ENCODE measurements around the gene PAPSS1. TPM values are rescaled to one million over a fixed set of nuclear protein-coding genes. Genes with fewer than 3 reads are reported as not detected.
A peak's percentile ranks its signal among the peaks of the same experiment; 100 is the strongest.

PAPSS1 gene
- total and polyA plus RNA-seq, 2 experiments from 2014 or later: 69.6 to 69.9 TPM

- 0 out of 2 replicates have a peak, but pooled peaks cover 8% of the 10 kb centered on the region for H3K36me3 ChIP-seq (ENCODE audit: low read depth)
- no peak for TF ChIP-seq EZH2phosphoT487 (IDR thresholded peaks at IDR 0.05; ENCODE audit: insufficient read depth, low read depth)
- no peak for TF ChIP-seq EZH2 (IDR thresholded peaks at IDR 0.05; ENCODE audit: insufficient read depth, poor library complexity, severe bottlenecking)
- peaks cover 23% of the 10 kb centered on the region for H3F3A ChIP-seq (ENCODE audit: insufficient read depth)
- WGBS, 2 experiments (ENCODE audit: low coverage in 1 of 2, low lambda C conversion rate in 2 of 2, missing lambda C conversion rate in 2 of 2): 77 to 83% methylated on average over 3 of the region's 3 CpGs
- H3K9me3 ChIP-seq (ENCODE audit: low read depth): no peaks in the 10 kb centered on the region
- no peak overlapping the region for H3K4me2 ChIP-seq (ENCODE audit: unreplicated experiment)
- DNase-seq: no peak
- H3K79me2 ChIP-seq (ENCODE audit: insufficient read depth): peaks cover 60% of the 10 kb centered on the region
- H3K4me1 ChIP-seq (ENCODE audit: insufficient read depth): peaks cover 13% of the 10 kb centered on the region
- no peak overlapping the region for H2AFZ ChIP-seq
- peaks cover 8% of the 10 kb centered on the region; the same call in 1 of the 2 replicates for H4K20me1 ChIP-seq (ENCODE audit: insufficient read depth)
- H3K27me3 ChIP-seq (replicated peaks; ENCODE audit: insufficient read depth): no peaks in the 10 kb centered on the region
- in situ Hi-C loops (cut with MboI): no loop called here
- H3K27ac ChIP-seq: no peak overlapping the region
- H3K9ac ChIP-seq: no peak overlapping the region
- H3K4me3 ChIP-seq: no peak overlapping the region
- no peaks in the 10 kb centered on the region for H3K9me2 ChIP-seq (ENCODE audit: insufficient read depth)
These were observed 27.8 kb downstream of the PAPSS1 start for GRCh38 chr4:107692202-107692601.

- no peak overlapping the region for H2AFZ ChIP-seq
- H3K36me3 ChIP-seq (ENCODE audit: low read depth): 0 out of 2 replicates have a peak, but pooled peaks cover 8% of the 10 kb centered on the region
- H3K79me2 ChIP-seq (ENCODE audit: insufficient read depth): peaks cover 56% of the 10 kb centered on the region
- H3K9me2 ChIP-seq (ENCODE audit: insufficient read depth): no peaks in the 10 kb centered on the region
- H3K4me1 ChIP-seq (ENCODE audit: insufficient read depth): peaks cover 13% of the 10 kb centered on the region
- peaks cover 23% of the 10 kb centered on the region for H3F3A ChIP-seq (ENCODE audit: insufficient read depth)
- in situ Hi-C loops (cut with MboI): no loop called here
- no peak overlapping the region for H3K27ac ChIP-seq
- H3K27me3 ChIP-seq (replicated peaks; ENCODE audit: insufficient read depth): no peaks in the 10 kb centered on the region
- DNase-seq: no peak
- peaks cover 8% of the 10 kb centered on the region; the same call in 1 of the 2 replicates for H4K20me1 ChIP-seq (ENCODE audit: insufficient read depth)
- WGBS, 2 experiments (ENCODE audit: low coverage in 1 of 2, low lambda C conversion rate in 2 of 2, missing lambda C conversion rate in 2 of 2): 95 to 97% methylated on average over 4 of the region's 4 CpGs
- no peak overlapping the region for H3K4me2 ChIP-seq (ENCODE audit: unreplicated experiment)
- H3K4me3 ChIP-seq: no peak overlapping the region
- H3K9me3 ChIP-seq (ENCODE audit: low read depth): no peaks in the 10 kb centered on the region
- no peak for TF ChIP-seq EZH2 (IDR thresholded peaks at IDR 0.05; ENCODE audit: insufficient read depth, poor library complexity, severe bottlenecking)
- TF ChIP-seq EZH2phosphoT487 (IDR thresholded peaks at IDR 0.05; ENCODE audit: insufficient read depth, low read depth): no peak
- H3K9ac ChIP-seq: no peak overlapping the region
These were observed 28.7 kb downstream of the PAPSS1 start for GRCh38 chr4:107691378-107691777.

- peaks cover 23% of the 10 kb centered on the region for H3F3A ChIP-seq (ENCODE audit: insufficient read depth)
These were observed 30.0 kb downstream of the PAPSS1 start for GRCh38 chr4:107689912-107690587.

DNA sequence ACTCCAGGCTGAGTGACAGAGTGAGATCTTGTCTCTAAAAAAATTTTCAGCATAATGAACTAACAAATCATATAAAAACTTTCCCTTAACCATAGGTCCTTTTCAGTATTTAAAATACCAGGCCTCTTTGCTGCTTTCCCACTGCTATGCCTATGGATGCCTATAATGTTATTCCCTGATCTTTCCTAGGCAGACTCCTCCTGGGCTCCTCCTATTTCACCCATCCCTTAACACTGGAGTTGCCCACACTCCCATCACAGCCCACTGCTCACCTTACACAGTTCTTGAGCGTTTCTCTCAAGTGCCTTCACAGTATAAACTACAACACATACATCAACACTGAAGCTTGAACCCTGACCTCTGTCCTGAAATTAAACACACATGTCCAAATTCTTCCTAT, 31.6 kb downstream of the PAPSS1 start:
- 0 out of 2 replicates have a peak, but pooled peaks cover 8% of the 10 kb centered on the region for H3K36me3 ChIP-seq (ENCODE audit: low read depth)
- in situ Hi-C loops (cut with MboI): no loop called here
- peaks cover 13% of the 10 kb centered on the region for H3K4me1 ChIP-seq (ENCODE audit: insufficient read depth)
- H3K27me3 ChIP-seq (replicated peaks; ENCODE audit: insufficient read depth): no peaks in the 10 kb centered on the region
- H3K4me3 ChIP-seq: no peak overlapping the region
- no peaks in the 10 kb centered on the region for H3K9me2 ChIP-seq (ENCODE audit: insufficient read depth)
- H3K9ac ChIP-seq: no peak overlapping the region
- H2AFZ ChIP-seq: no peak overlapping the region
- H3K4me2 ChIP-seq (ENCODE audit: unreplicated experiment): no peak overlapping the region
- no peak for DNase-seq
- TF ChIP-seq EZH2phosphoT487 (IDR thresholded peaks at IDR 0.05; ENCODE audit: insufficient read depth, low read depth): no peak
- no peak for TF ChIP-seq EZH2 (IDR thresholded peaks at IDR 0.05; ENCODE audit: insufficient read depth, poor library complexity, severe bottlenecking)
- H3K9me3 ChIP-seq (ENCODE audit: low read depth): no peaks in the 10 kb centered on the region
- peaks cover 8% of the 10 kb centered on the region; the same call in 1 of the 2 replicates for H4K20me1 ChIP-seq (ENCODE audit: insufficient read depth)
- no peak overlapping the region for H3K27ac ChIP-seq
- H3K79me2 ChIP-seq (ENCODE audit: insufficient read depth): peaks cover 41% of the 10 kb centered on the region
- 94 to 100% methylated on average over 1 of the region's 1 CpG for WGBS, 2 experiments (ENCODE audit: low coverage in 1 of 2, low lambda C conversion rate in 2 of 2, missing lambda C conversion rate in 2 of 2)
- peaks cover 23% of the 10 kb centered on the region for H3F3A ChIP-seq (ENCODE audit: insufficient read depth)

More at GRCh38 chr4:107689912-107690587, 30.0 kb downstream of the PAPSS1 start:
- Histone ChIP-seq H3K9me3 (ENCODE audit: low read depth) (no peaks in the 10 kb centered on the region), H3K79me2 (ENCODE audit: insufficient read depth) (peaks cover 46% of the 10 kb centered on the region), H2AFZ (no peak overlapping the region), H3K9me2 (ENCODE audit: insufficient read depth) (no peaks in the 10 kb centered on the region), H4K20me1 (ENCODE audit: insufficient read depth) (peaks cover 8% of the 10 kb centered on the region; the same call in 1 of the 2 replicates), H3K4me3 (no peak overlapping the region), H3K36me3 (ENCODE audit: low read depth) (0 out of 2 replicates have a peak, but pooled peaks cover 8% of the 10 kb centered on the region), H3K9ac (no peak overlapping the region), H3K27ac (peak overlapping the region; percentile 51), H3K27me3 (replicated peaks; ENCODE audit: insufficient read depth) (no peaks in the 10 kb centered on the region), H3K4me2 (ENCODE audit: unreplicated experiment) (peak overlapping the region; percentile 24), H3K4me1 (ENCODE audit: insufficient read depth) (peaks cover 13% of the 10 kb centered on the region)
- in situ Hi-C loops (cut with MboI): no loop called here
- WGBS, 2 experiments (ENCODE audit: low coverage in 1 of 2, low lambda C conversion rate in 2 of 2, missing lambda C conversion rate in 2 of 2): 55 to 58% methylated on average over 2 of the region's 2 CpGs
- peak; percentile 94 for DNase-seq
- TF ChIP-seq EZH2phosphoT487 (IDR thresholded peaks at IDR 0.05; ENCODE audit: insufficient read depth, low read depth) (no peak), EZH2 (IDR thresholded peaks at IDR 0.05; ENCODE audit: insufficient read depth, poor library complexity, severe bottlenecking) (no peak)

All from GM23248 (cell line).